Ishikawa (cell line): ENCODE results near the gene NFE2L3.

Experiments used
- CEBPB ChIP-seq: IDR thresholded peaks from 2 replicates; pipeline ENCODE4 v1.6.1; 2012
- TEAD4 ChIP-seq: IDR thresholded peaks from 2 replicates; pipeline ENCODE4 v1.6.1; 2012
- TF ChIP-seq, protein P1 (sequence below): IDR thresholded peaks from 2 replicates; pipeline ENCODE4 v1.6.1; 2012; ENCODE audit warnings: low read depth, mild to moderate bottlenecking

DNA sequence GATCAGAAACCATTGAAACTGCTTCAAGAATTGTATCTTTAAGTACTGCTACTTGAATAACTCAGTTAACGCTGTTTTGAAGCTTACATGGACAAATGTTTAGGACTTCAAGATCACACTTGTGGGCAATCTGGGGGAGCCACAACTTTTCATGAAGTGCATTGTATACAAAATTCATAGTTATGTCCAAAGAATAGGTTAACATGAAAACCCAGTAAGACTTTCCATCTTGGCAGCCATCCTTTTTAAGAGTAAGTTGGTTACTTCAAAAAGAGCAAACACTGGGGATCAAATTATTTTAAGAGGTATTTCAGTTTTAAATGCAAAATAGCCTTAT lies 33.8 kb downstream of the NFE2L3 start:
- TF ChIP-seq CEBPB (no peak), TEAD4 (no peak)
- TF ChIP-seq, protein P1, sequence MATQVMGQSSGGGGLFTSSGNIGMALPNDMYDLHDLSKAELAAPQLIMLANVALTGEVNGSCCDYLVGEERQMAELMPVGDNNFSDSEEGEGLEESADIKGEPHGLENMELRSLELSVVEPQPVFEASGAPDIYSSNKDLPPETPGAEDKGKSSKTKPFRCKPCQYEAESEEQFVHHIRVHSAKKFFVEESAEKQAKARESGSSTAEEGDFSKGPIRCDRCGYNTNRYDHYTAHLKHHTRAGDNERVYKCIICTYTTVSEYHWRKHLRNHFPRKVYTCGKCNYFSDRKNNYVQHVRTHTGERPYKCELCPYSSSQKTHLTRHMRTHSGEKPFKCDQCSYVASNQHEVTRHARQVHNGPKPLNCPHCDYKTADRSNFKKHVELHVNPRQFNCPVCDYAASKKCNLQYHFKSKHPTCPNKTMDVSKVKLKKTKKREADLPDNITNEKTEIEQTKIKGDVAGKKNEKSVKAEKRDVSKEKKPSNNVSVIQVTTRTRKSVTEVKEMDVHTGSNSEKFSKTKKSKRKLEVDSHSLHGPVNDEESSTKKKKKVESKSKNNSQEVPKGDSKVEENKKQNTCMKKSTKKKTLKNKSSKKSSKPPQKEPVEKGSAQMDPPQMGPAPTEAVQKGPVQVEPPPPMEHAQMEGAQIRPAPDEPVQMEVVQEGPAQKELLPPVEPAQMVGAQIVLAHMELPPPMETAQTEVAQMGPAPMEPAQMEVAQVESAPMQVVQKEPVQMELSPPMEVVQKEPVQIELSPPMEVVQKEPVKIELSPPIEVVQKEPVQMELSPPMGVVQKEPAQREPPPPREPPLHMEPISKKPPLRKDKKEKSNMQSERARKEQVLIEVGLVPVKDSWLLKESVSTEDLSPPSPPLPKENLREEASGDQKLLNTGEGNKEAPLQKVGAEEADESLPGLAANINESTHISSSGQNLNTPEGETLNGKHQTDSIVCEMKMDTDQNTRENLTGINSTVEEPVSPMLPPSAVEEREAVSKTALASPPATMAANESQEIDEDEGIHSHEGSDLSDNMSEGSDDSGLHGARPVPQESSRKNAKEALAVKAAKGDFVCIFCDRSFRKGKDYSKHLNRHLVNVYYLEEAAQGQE, result no peak
